H1 (cell line): Measurements from ENCODE around the gene MED28.

Source experiments
- CTCF ChIP-seq, 3 experiments: IDR thresholded peaks; 1 replicate in 2 of 3; 2 replicates in 1 of 3; pipeline versions ENCODE4 v1.5.1 to v1.6.1; 2011; ENCODE audit warnings: low read length in 3 of 3, mild to moderate bottlenecking in 3 of 3, inconsistent platforms in 2 of 3, low read depth in 1 of 3, moderate library complexity in 1 of 3; ENCODE audit not compliant: insufficient read depth in 1 of 3; ENCODE audit errors: control extremely low read depth in 1 of 3
- EP300 ChIP-seq, 2 experiments: IDR thresholded peaks; 1 replicate in 1 of 2; 2 replicates in 1 of 2; pipeline ENCODE4 v1.6.1; 2011 to 2012; ENCODE audit warnings: low read depth in 2 of 2, low read length in 2 of 2, mild to moderate bottlenecking in 2 of 2, borderline replicate concordance in 1 of 2, inconsistent platforms in 1 of 2, moderate library complexity in 1 of 2
- MAX ChIP-seq: IDR thresholded peaks from 2 replicates; pipeline ENCODE4 v1.6.1; 2012; ENCODE audit warnings: inconsistent platforms
- POLR2A ChIP-seq, 2 experiments: IDR thresholded peaks; 1 replicate in 1 of 2; 2 replicates in 1 of 2; pipeline ENCODE4 v1.6.1; 2011; ENCODE audit warnings: low read depth in 2 of 2, low read length in 2 of 2, mild to moderate bottlenecking in 2 of 2; ENCODE audit errors: control extremely low read depth in 1 of 2
- POLR2AphosphoS5 ChIP-seq: IDR thresholded peaks from 2 replicates; pipeline ENCODE4 v1.6.1; 2011; ENCODE audit warnings: low read depth, low read length
- RAD21 ChIP-seq, 2 experiments: IDR thresholded peaks in 1 of 2; conservative IDR thresholded peaks in 1 of 2; 2 replicates each; pipeline ENCODE4 v1.6.1; 2011; ENCODE audit warnings: low read depth in 2 of 2, low read length in 2 of 2, improper control_type of control experiment in 1 of 2, inconsistent platforms in 1 of 2, mild to moderate bottlenecking in 1 of 2, moderate library complexity in 1 of 2
- USF2 ChIP-seq: IDR thresholded peaks from 2 replicates; pipeline ENCODE4 v1.6.1; 2011; ENCODE audit warnings: low read length, improper control_type of control experiment

- TF ChIP-seq CTCF (IDR thresholded peaks at IDR 0.05; ENCODE audit: control extremely low read depth in 1 of 3, insufficient read depth in 1 of 3, low read depth in 1 of 3, low read length in 3 of 3) (no peak), USF2 (no peak), POLR2AphosphoS5 (no peak), RAD21 (IDR thresholded peaks at IDR 0.05 in 1 of 2, conservative IDR thresholded peaks at IDR 0.05 in 1 of 2; ENCODE audit: low read depth in 2 of 2, low read length in 2 of 2) (no peak), EP300 (IDR thresholded peaks at IDR 0.05; ENCODE audit: borderline replicate concordance in 1 of 2, low read depth in 2 of 2, low read length in 2 of 2) (no peak), MAX (no peak), POLR2A (IDR thresholded peaks at IDR 0.05; ENCODE audit: control extremely low read depth in 1 of 2, low read depth in 2 of 2, low read length in 2 of 2) (no peak)
Observed at GRCh38 chr4:17595471-17596005, 18.9 kb upstream of the MED28 start.
